Measurements from ENCODE around the gene VEPH1. TPM values are rescaled to one million over a fixed set of nuclear protein-coding genes. Genes with fewer than 3 reads are reported as not detected.

Gene VEPH1
- total RNA-seq, 1 donor: 23.2 TPM

GRCh38 chr3:157241599-157241998, 261.6 kb downstream of the VEPH1 start:
- no peak for DNase-seq (ENCODE audit: insufficient read length, low spot score, missing footprints)
- no peak for TF ChIP-seq CTCF (IDR thresholded peaks at IDR 0.05; ENCODE audit: extremely low read depth, low read depth, low read length)
- H3K4me1 ChIP-seq (ENCODE audit: insufficient read depth, low read length): peaks cover 35% of the 10 kb centered on the region

GRCh38 chr3:157240408-157240807, 262.8 kb downstream of the VEPH1 start:
- H3K9me3 ChIP-seq (ENCODE audit: low read depth, low read length): no peaks in the 10 kb centered on the region
- DNase-seq (ENCODE audit: insufficient read length, low spot score, missing footprints): no peak
- no peak for TF ChIP-seq CTCF (IDR thresholded peaks at IDR 0.05; ENCODE audit: extremely low read depth, low read depth, low read length)
- H3K27me3 ChIP-seq (ENCODE audit: insufficient read depth, low read length): no peaks in the 10 kb centered on the region
- no peaks in the 10 kb centered on the region for H4K20me1 ChIP-seq (ENCODE audit: insufficient read depth, low read length)
- no peaks in the 10 kb centered on the region for H3K36me3 ChIP-seq (ENCODE audit: insufficient read depth, low read length)
- H2AFZ ChIP-seq (ENCODE audit: low read length): no peak overlapping the region
- H3K4me3 ChIP-seq (ENCODE audit: insufficient read depth, low read length): no peak overlapping the region
- H3K4me2 ChIP-seq (ENCODE audit: insufficient read depth, low read length): no peak overlapping the region
- H3K79me2 ChIP-seq (ENCODE audit: insufficient read depth, low read length): no peaks in the 10 kb centered on the region
- H3K27ac ChIP-seq (ENCODE audit: low read depth, low read length): peak overlapping the region; percentile 35
- peaks cover 35% of the 10 kb centered on the region for H3K4me1 ChIP-seq (ENCODE audit: insufficient read depth, low read length)

More at GRCh38 chr3:157241599-157241998, 261.6 kb downstream of the VEPH1 start:
- H4K20me1 ChIP-seq (ENCODE audit: insufficient read depth, low read length): no peaks in the 10 kb centered on the region
- H3K79me2 ChIP-seq (ENCODE audit: insufficient read depth, low read length): no peaks in the 10 kb centered on the region
- H3K36me3 ChIP-seq (ENCODE audit: insufficient read depth, low read length): no peaks in the 10 kb centered on the region
- no peak overlapping the region for H3K4me3 ChIP-seq (ENCODE audit: insufficient read depth, low read length)
- no peak overlapping the region for H3K4me2 ChIP-seq (ENCODE audit: insufficient read depth, low read length)
- H3K9me3 ChIP-seq (ENCODE audit: low read depth, low read length): no peaks in the 10 kb centered on the region
- no peak overlapping the region for H2AFZ ChIP-seq (ENCODE audit: low read length)
- no peak overlapping the region for H3K27ac ChIP-seq (ENCODE audit: low read depth, low read length)
- no peaks in the 10 kb centered on the region for H3K27me3 ChIP-seq (ENCODE audit: insufficient read depth, low read length)

- no peak for DNase-seq (ENCODE audit: insufficient read length, low spot score, missing footprints)
- no peak overlapping the region for H3K4me3 ChIP-seq (ENCODE audit: insufficient read depth, low read length)
- no peaks in the 10 kb centered on the region for H3K36me3 ChIP-seq (ENCODE audit: insufficient read depth, low read length)
- peak overlapping the region; percentile 35 for H3K27ac ChIP-seq (ENCODE audit: low read depth, low read length)
- H3K9me3 ChIP-seq (ENCODE audit: low read depth, low read length): no peaks in the 10 kb centered on the region
- H3K4me2 ChIP-seq (ENCODE audit: insufficient read depth, low read length): no peak overlapping the region
- peaks cover 30% of the 10 kb centered on the region for H3K4me1 ChIP-seq (ENCODE audit: insufficient read depth, low read length)
- H2AFZ ChIP-seq (ENCODE audit: low read length): no peak overlapping the region
- peak; percentile 88 for TF ChIP-seq CTCF (IDR thresholded peaks at IDR 0.05; ENCODE audit: extremely low read depth, low read depth, low read length)
- H4K20me1 ChIP-seq (ENCODE audit: insufficient read depth, low read length): no peaks in the 10 kb centered on the region
- no peaks in the 10 kb centered on the region for H3K27me3 ChIP-seq (ENCODE audit: insufficient read depth, low read length)
- H3K79me2 ChIP-seq (ENCODE audit: insufficient read depth, low read length): no peaks in the 10 kb centered on the region
Observed at GRCh38 chr3:157239082-157239704, 264.0 kb downstream of the VEPH1 start.

- Histone ChIP-seq H2AFZ (ENCODE audit: low read length) (no peak overlapping the region), H3K4me2 (ENCODE audit: insufficient read depth, low read length) (no peak overlapping the region), H3K4me3 (ENCODE audit: insufficient read depth, low read length) (no peak overlapping the region), H3K27me3 (ENCODE audit: insufficient read depth, low read length) (no peaks in the 10 kb centered on the region), H3K27ac (ENCODE audit: low read depth, low read length) (no peak overlapping the region), H3K79me2 (ENCODE audit: insufficient read depth, low read length) (no peaks in the 10 kb centered on the region), H3K4me1 (ENCODE audit: insufficient read depth, low read length) (peaks cover 30% of the 10 kb centered on the region), H4K20me1 (ENCODE audit: insufficient read depth, low read length) (no peaks in the 10 kb centered on the region), H3K36me3 (ENCODE audit: insufficient read depth, low read length) (no peaks in the 10 kb centered on the region), H3K9me3 (ENCODE audit: low read depth, low read length) (no peaks in the 10 kb centered on the region)
- DNase-seq (ENCODE audit: insufficient read length, low spot score, missing footprints): no peak
- TF ChIP-seq CTCF (IDR thresholded peaks at IDR 0.05; ENCODE audit: extremely low read depth, low read depth, low read length): no peak
Observed at GRCh38 chr3:157238457-157238856, 264.8 kb downstream of the VEPH1 start.
